Measurements from ENCODE around the gene SLC3A2.

SLC3A2 gene

GRCh38 chr11:62880803-62881578 lies at the start of gene SLC3A2:
Gene SLC3A2 (plus strand): TSS chr11:62880896. CDS start chr11:62881024, 128 bp downstream.
- peak within 1 kb of the TSS; percentile 74 for H3K4me2 ChIP-seq
- peak within 1 kb of the TSS; percentile 2; the same call in 1 of the 2 replicates for H2AFZ ChIP-seq (ENCODE audit: low read depth)
- no peak within 1 kb of the TSS for H3K4me3 ChIP-seq (IDR thresholded peaks at IDR 0.05; ENCODE audit: insufficient read depth, low read depth, low read length)
- H3K27ac ChIP-seq, result peak within 1 kb of the TSS; percentile 93
- no peaks in the 10 kb centered on the region for H3K27me3 ChIP-seq (ENCODE audit: insufficient read depth, low read depth)
- H3K36me3 ChIP-seq (ENCODE audit: insufficient read depth), result peaks cover 20% of the 10 kb centered on the region; the same call in 1 of the 2 replicates
- H3K4me1 ChIP-seq (ENCODE audit: low read depth, poor library complexity, severe bottlenecking), result peaks cover 37% of the 10 kb centered on the region
- H4K20me1 ChIP-seq (ENCODE audit: insufficient read depth), result peaks cover 5% of the 10 kb centered on the region; the same call in 1 of the 2 replicates
- peaks cover 50% of the 10 kb centered on the region for H3K79me2 ChIP-seq (ENCODE audit: insufficient read depth, low read depth)
- TF ChIP-seq, protein P1, sequence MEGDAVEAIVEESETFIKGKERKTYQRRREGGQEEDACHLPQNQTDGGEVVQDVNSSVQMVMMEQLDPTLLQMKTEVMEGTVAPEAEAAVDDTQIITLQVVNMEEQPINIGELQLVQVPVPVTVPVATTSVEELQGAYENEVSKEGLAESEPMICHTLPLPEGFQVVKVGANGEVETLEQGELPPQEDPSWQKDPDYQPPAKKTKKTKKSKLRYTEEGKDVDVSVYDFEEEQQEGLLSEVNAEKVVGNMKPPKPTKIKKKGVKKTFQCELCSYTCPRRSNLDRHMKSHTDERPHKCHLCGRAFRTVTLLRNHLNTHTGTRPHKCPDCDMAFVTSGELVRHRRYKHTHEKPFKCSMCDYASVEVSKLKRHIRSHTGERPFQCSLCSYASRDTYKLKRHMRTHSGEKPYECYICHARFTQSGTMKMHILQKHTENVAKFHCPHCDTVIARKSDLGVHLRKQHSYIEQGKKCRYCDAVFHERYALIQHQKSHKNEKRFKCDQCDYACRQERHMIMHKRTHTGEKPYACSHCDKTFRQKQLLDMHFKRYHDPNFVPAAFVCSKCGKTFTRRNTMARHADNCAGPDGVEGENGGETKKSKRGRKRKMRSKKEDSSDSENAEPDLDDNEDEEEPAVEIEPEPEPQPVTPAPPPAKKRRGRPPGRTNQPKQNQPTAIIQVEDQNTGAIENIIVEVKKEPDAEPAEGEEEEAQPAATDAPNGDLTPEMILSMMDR (conservative IDR thresholded peaks at IDR 0.05; ENCODE audit: low read depth, low read length), result peak; percentile 58
- peak within 1 kb of the TSS; percentile 97 for H3K9ac ChIP-seq

DNA sequence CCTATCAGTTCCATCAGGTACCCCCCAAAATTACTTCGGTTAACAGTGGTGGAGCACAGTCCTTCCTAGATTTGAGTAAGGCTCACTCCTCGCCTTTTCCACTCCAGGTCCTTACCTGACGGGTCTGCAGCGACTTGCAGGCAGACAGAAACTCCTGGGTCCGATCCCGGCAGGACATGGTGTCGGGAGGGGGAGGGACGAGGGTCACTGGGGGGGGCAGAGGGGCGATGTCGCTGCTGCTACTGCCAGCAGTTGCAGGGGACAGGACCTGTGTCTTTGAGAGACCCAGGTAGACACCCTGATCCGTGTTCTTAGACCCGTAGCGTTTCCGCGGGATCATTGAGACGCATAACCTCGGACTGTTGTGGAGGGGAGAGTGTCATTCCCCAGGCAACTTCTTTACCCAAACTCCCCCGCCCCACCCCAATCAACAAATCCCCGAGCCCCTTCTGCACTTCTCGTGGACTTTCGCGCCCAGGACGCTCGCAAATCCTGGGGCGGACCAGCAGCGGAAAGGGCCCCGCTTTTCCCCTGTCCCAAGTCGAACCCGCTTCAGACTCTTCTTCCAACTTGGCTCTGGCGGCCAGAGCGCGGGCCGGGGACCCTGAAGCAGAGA lies 49.7 kb upstream of the SLC3A2 start:
- peak overlapping the region; percentile 50 for H3K4me2 ChIP-seq
- TF ChIP-seq, protein P1 (conservative IDR thresholded peaks at IDR 0.05; ENCODE audit: low read depth, low read length), result no peak
- H4K20me1 ChIP-seq (ENCODE audit: insufficient read depth), result no peaks in the 10 kb centered on the region
- peak overlapping the region; percentile 31 for H3K4me3 ChIP-seq (IDR thresholded peaks at IDR 0.05; ENCODE audit: insufficient read depth, low read depth, low read length)
- H2AFZ ChIP-seq (ENCODE audit: low read depth), result peak overlapping the region; percentile 69
- H3K9ac ChIP-seq, result peak overlapping the region; percentile 93
- H3K79me2 ChIP-seq (ENCODE audit: insufficient read depth, low read depth), result peaks cover 40% of the 10 kb centered on the region
- H3K27me3 ChIP-seq (ENCODE audit: insufficient read depth, low read depth), result no peaks in the 10 kb centered on the region
- H3K4me1 ChIP-seq (ENCODE audit: low read depth, poor library complexity, severe bottlenecking), result peaks cover 38% of the 10 kb centered on the region
- H3K27ac ChIP-seq, result peak overlapping the region; percentile 80; the same call in 1 of the 2 replicates
- no peaks in the 10 kb centered on the region; the same call in 1 of the 2 replicates for H3K36me3 ChIP-seq (ENCODE audit: insufficient read depth)

DNA sequence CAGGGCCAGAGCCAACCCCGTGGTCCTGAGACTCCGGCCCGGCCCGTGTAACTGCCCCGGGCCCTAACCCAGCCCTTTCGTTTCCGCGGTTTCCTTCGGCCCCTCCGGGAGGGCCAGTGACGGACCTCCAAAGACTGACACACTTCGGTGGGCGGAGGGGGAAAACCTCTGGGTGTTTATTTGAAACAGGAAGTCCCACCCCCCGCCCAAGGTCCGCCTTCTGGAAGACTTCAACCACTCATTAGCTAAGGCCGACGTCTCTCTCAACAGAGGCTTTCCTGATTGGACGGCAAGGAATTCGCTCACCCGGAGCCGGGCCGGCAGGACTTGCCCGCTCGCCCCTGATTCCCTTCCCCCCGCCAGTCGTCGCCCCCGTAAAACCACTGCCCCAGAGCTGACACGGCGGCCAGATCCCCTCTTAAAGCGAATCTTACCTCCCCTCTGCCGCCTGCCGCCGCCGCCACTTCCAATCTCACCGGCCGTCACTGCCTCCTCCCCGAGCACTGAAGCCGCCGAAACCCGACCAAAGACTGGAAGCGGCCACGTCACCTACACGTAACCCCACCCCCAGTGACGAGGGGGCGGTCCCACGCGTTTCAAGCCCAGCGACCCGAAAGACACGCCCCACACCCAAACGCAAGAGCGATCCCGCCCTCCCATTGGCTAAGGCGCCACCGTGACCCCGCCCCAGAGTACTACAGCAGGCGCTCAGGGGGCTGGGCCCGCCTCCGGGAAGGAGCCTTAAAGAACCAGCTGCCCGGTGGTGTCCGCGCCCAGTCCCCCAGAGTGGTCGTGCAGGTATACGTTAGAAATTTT lies 49.0 kb upstream of the SLC3A2 start, which contains the start of gene STX5:
STX5 (minus strand) TSS at position 532 of the 816 bp plus-strand sequence. CDS start 808 bp downstream, outside the sequence.
- Histone ChIP-seq H3K79me2 (ENCODE audit: insufficient read depth, low read depth) (peaks cover 47% of the 10 kb centered on the region), H4K20me1 (ENCODE audit: insufficient read depth) (no peaks in the 10 kb centered on the region), H2AFZ (ENCODE audit: low read depth) (peak within 1 kb of the TSS; percentile 69), H3K4me3 (IDR thresholded peaks at IDR 0.05; ENCODE audit: insufficient read depth, low read depth, low read length) (peak within 1 kb of the TSS; percentile 31), H3K4me1 (ENCODE audit: low read depth, poor library complexity, severe bottlenecking) (peaks cover 45% of the 10 kb centered on the region), H3K9ac (peak within 1 kb of the TSS; percentile 93), H3K4me2 (peak within 1 kb of the TSS; percentile 75), H3K27me3 (ENCODE audit: insufficient read depth, low read depth) (no peaks in the 10 kb centered on the region), H3K36me3 (ENCODE audit: insufficient read depth) (no peaks in the 10 kb centered on the region; the same call in 1 of the 2 replicates), H3K27ac (peak within 1 kb of the TSS; percentile 80)
- TF ChIP-seq, protein P1 (conservative IDR thresholded peaks at IDR 0.05; ENCODE audit: low read depth, low read length), result no peak
